ENCODE data around the gene LRRC8B. TPM values are rescaled to one million over a fixed set of nuclear protein-coding genes. Genes with fewer than 3 reads are reported as not detected.

Gene LRRC8B
- total RNA-seq, 4 donors from 2014 or later = 12.2 to 16.3 (median 13.8) TPM

GRCh38 chr1:89644119-89644814 lies 119.6 kb downstream of the LRRC8B start:
- no peak for TF ChIP-seq CTCF (IDR thresholded peaks at IDR 0.05; ENCODE audit: low read depth)

GRCh38 chr1:89646259-89646658 lies 121.6 kb downstream of the LRRC8B start:
- TF ChIP-seq CTCF (IDR thresholded peaks at IDR 0.05; ENCODE audit: low read depth) = no peak

Other genes starting within 250 kb of the LRRC8B start
- not detected for gene GBP6, start 160.8 kb upstream of the LRRC8B start, total RNA-seq
- gene LRRC8C, start 108.3 kb downstream of the LRRC8B start, total RNA-seq = 10 to 100 TPM; 11.7 to 47.8 (median 22.1) TPM

All from subcutaneous adipose tissue (tissue), 4 donors.